H9 (cell line): ENCODE results near the gene SMIM20. TPM values are rescaled to one million over a fixed set of nuclear protein-coding genes. Genes with fewer than 3 reads are reported as not detected.

Experiments used
- DNase-seq: peaks from one replicate; pipeline ENCODE4 v3.0.0-alpha.2; 2017
- H2AFZ ChIP-seq: one replicate; pipeline ENCODE4 v1.6.1; 2013; ENCODE audit warnings: mild to moderate bottlenecking, low read length, control low read depth, moderate library complexity
- H2AK5ac ChIP-seq: 2 replicates; pipeline ENCODE4 v1.6.1; 2013; ENCODE audit warnings: low read length, control low read depth, mixed read lengths; ENCODE audit not compliant: insufficient read length
- H2BK120ac ChIP-seq: one replicate; pipeline ENCODE4 v1.6.1; 2013; ENCODE audit warnings: low read depth, mild to moderate bottlenecking, low read length, control low read depth, inconsistent platforms; ENCODE audit not compliant: poor library complexity, severe bottlenecking
- H2BK12ac ChIP-seq: 2 replicates; pipeline ENCODE4 v1.6.1; 2013; ENCODE audit warnings: low read length, control low read depth, mixed read lengths, low read depth; ENCODE audit not compliant: insufficient read length
- H2BK15ac ChIP-seq: 2 replicates; pipeline ENCODE4 v1.6.1; 2013; ENCODE audit warnings: low read depth, low read length, control low read depth
- H2BK20ac ChIP-seq: one replicate; pipeline ENCODE4 v1.6.1; 2013; ENCODE audit warnings: low read depth, mild to moderate bottlenecking, low read length, control low read depth, inconsistent platforms; ENCODE audit not compliant: poor library complexity, severe bottlenecking
- H2BK5ac ChIP-seq: 2 replicates; pipeline ENCODE4 v1.6.1; 2013; ENCODE audit warnings: low read length, control low read depth, mixed read lengths; ENCODE audit not compliant: insufficient read length
- H3K14ac ChIP-seq: 2 replicates; pipeline ENCODE4 v1.6.1; 2013; ENCODE audit warnings: low read length, control low read depth; ENCODE audit not compliant: insufficient read depth
- H3K18ac ChIP-seq: 2 replicates; pipeline ENCODE4 v1.6.1; 2013; ENCODE audit warnings: low read depth, mild to moderate bottlenecking, mixed read lengths, low read length, control low read depth; ENCODE audit not compliant: insufficient read length
- H3K23ac ChIP-seq: 2 replicates; pipeline ENCODE4 v1.6.1; 2013; ENCODE audit warnings: low read length, control low read depth, mixed read lengths, low read depth; ENCODE audit not compliant: insufficient read length
- H3K23me2 ChIP-seq: 2 replicates; pipeline ENCODE4 v1.6.1; 2013; ENCODE audit warnings: low read depth, mild to moderate bottlenecking, mixed read lengths, low read length, control low read depth; ENCODE audit not compliant: insufficient read length, poor library complexity, severe bottlenecking
- H3K27ac ChIP-seq: 2 replicates; pipeline ENCODE4 v1.5.1; 2013; ENCODE audit warnings: low read length, control low read depth, mixed read lengths, low read depth; ENCODE audit not compliant: insufficient read length
- H3K27me3 ChIP-seq: 2 replicates; pipeline ENCODE4 v1.6.1; 2013; ENCODE audit warnings: low read length, control low read depth, inconsistent platforms; ENCODE audit not compliant: insufficient read depth
- H3K4ac ChIP-seq: 2 replicates; pipeline ENCODE4 v1.6.1; 2013; ENCODE audit warnings: low read depth, mild to moderate bottlenecking, control low read depth, inconsistent platforms, low read length, moderate library complexity
- H3K4me1 ChIP-seq: 2 replicates; pipeline ENCODE4 v1.6.1; 2013; ENCODE audit warnings: low read length, control low read depth, inconsistent platforms; ENCODE audit not compliant: insufficient read depth
- H3K4me2 ChIP-seq: 2 replicates; pipeline ENCODE4 v1.6.1; 2013; ENCODE audit warnings: low read length, control low read depth, mixed read lengths; ENCODE audit not compliant: insufficient read length, insufficient read depth
- H3K56ac ChIP-seq: 2 replicates; pipeline ENCODE4 v1.6.1; 2013; ENCODE audit warnings: low read depth, mild to moderate bottlenecking, mixed read lengths, low read length, control low read depth; ENCODE audit not compliant: insufficient read length
- H3K79me1 ChIP-seq: 2 replicates; pipeline ENCODE4 v1.6.1; 2013; ENCODE audit warnings: low read depth, mild to moderate bottlenecking, moderate library complexity, low read length, control low read depth, inconsistent platforms; ENCODE audit not compliant: insufficient read depth, poor library complexity, severe bottlenecking
- H3K79me2 ChIP-seq: 2 replicates; pipeline ENCODE4 v1.6.1; 2013; ENCODE audit warnings: low read length, control low read depth, inconsistent platforms; ENCODE audit not compliant: insufficient read depth
- H3K9ac ChIP-seq: 2 replicates; pipeline ENCODE4 v1.6.1; 2013; ENCODE audit warnings: low read length, control low read depth, mixed read lengths; ENCODE audit not compliant: insufficient read length; ENCODE audit errors: extremely low read depth
- H3K9me3 ChIP-seq: one replicate; pipeline ENCODE4 v1.6.1; 2013; ENCODE audit warnings: low read depth, low read length, inconsistent platforms; ENCODE audit not compliant: control insufficient read depth
- H3T11ph ChIP-seq: one replicate; pipeline ENCODE4 v1.6.1; 2013; ENCODE audit warnings: mild to moderate bottlenecking, low read length, control low read depth, inconsistent platforms
- H4K20me1 ChIP-seq: one replicate; pipeline ENCODE4 v1.6.1; 2013; ENCODE audit not compliant: control insufficient read depth, insufficient read length, insufficient read depth
- H4K5ac ChIP-seq: 2 replicates; pipeline ENCODE4 v1.6.1; 2013; ENCODE audit warnings: low read depth, mild to moderate bottlenecking, mixed read lengths, low read length, control low read depth; ENCODE audit not compliant: insufficient read length
- H4K8ac ChIP-seq: replicated peaks from 2 replicates; pipeline ENCODE4 v1.6.1; 2013; ENCODE audit warnings: low read length, control low read depth, mixed read lengths, low read depth; ENCODE audit not compliant: insufficient read length
- H4K91ac ChIP-seq: 2 replicates; pipeline ENCODE4 v1.6.1; 2013; ENCODE audit warnings: low read depth, mild to moderate bottlenecking, moderate library complexity, mixed read lengths, low read length, control low read depth; ENCODE audit not compliant: insufficient read length
- H3K27ac Mint-ChIP-seq, 3 experiments: 2 replicates in 2 of 3; 3 replicates in 1 of 3; pipeline ENCODE4 v1.8.0; 2020 to 2021; ENCODE audit warnings: mixed read lengths in 3 of 3, mild to moderate bottlenecking in 1 of 3, moderate library complexity in 1 of 3
- H3K27me3 Mint-ChIP-seq: 2 replicates; pipeline ENCODE4 v1.8.0; 2021; ENCODE audit warnings: low read depth, mild to moderate bottlenecking, moderate library complexity, mixed read lengths
- H3K36me3 Mint-ChIP-seq, 3 experiments: 2 replicates in 2 of 3; 3 replicates in 1 of 3; pipeline ENCODE4 v1.8.0; 2020 to 2021; ENCODE audit warnings: low read depth in 3 of 3, mixed read lengths in 3 of 3; ENCODE audit not compliant: insufficient read depth in 1 of 3
- H3K4me1 Mint-ChIP-seq, 2 experiments: 2 replicates each; pipeline ENCODE4 v1.8.0; 2020; ENCODE audit warnings: mixed read lengths in 2 of 2
- H3K4me3 Mint-ChIP-seq, 2 experiments: 2 replicates in 1 of 2; 3 replicates in 1 of 2; pipeline ENCODE4 v1.8.0; 2020 to 2021; ENCODE audit warnings: mild to moderate bottlenecking in 2 of 2, mixed read lengths in 2 of 2, moderate library complexity in 1 of 2
- H3K9me3 Mint-ChIP-seq, 2 experiments: 2 replicates in 1 of 2; 3 replicates in 1 of 2; pipeline ENCODE4 v1.8.0; 2020; ENCODE audit warnings: mild to moderate bottlenecking in 2 of 2, mixed read lengths in 2 of 2, moderate library complexity in 1 of 2
- CTCF ChIP-seq: fragments of 200-600 bp; sonication (generic); conservative IDR thresholded peaks from 3 replicates; pipeline ENCODE4 v1.8.0; 2021; ENCODE audit warnings: antibody characterized with exemption, mild to moderate bottlenecking
- WGBS: extraction: QIAGEN DNeasy Blood & Tissue Kit; methylation state at CpG from one replicate; pipeline ENCODE4 v1.1.7; 2013; ENCODE audit warnings: missing lambda C conversion rate, low lambda C conversion rate, mixed read lengths; ENCODE audit not compliant: insufficient read length; ENCODE audit errors: extremely low coverage; 5-methylcytosine and 5-hydroxymethylcytosine counted together
- total RNA-seq: library from RNA; stranded (reverse); gene quantifications from 2 replicates; pipeline ENCODE4 v1.2.1, GENCODE V29; 2021

SMIM20 gene
- total RNA-seq, 1 experiment from 2014 or later: 40.2 TPM

- H2BK12ac ChIP-seq: no peak overlapping the region
These were observed 11.6 kb downstream of the SMIM20 start for GRCh38 chr4:25925486-25926201.

More at GRCh38 chr4:25925486-25926201, 11.6 kb downstream of the SMIM20 start:
- Histone ChIP-seq H4K91ac (no peak overlapping the region), H4K20me1 (no peaks in the 10 kb centered on the region), H4K8ac (no peak overlapping the region), H3T11ph (no peak overlapping the region), H3K18ac (no peak overlapping the region), H3K79me1 (no peaks in the 10 kb centered on the region), H2AK5ac (no peak overlapping the region), H2BK120ac (no peak overlapping the region), H3K56ac (no peak overlapping the region), H3K23ac (no peak overlapping the region), H3K9me3 (no peaks in the 10 kb centered on the region), H2BK20ac (no peak overlapping the region), H3K27me3 (no peaks in the 10 kb centered on the region), H2BK15ac (no peak overlapping the region), H3K9ac (no peak overlapping the region), H3K79me2 (peaks cover 5% of the 10 kb centered on the region; the same call in 1 of the 2 replicates), H2AFZ (no peak overlapping the region), H3K4me2 (no peak overlapping the region), H4K5ac (no peak overlapping the region), H3K4ac (no peak overlapping the region), H3K23me2 (no peaks in the 10 kb centered on the region), H3K27ac (no peak overlapping the region), H3K4me1 (no peaks in the 10 kb centered on the region), H2BK5ac (no peak overlapping the region), H3K14ac (no peak overlapping the region)
- peak; percentile 55 for DNase-seq
- peak; percentile 80 for TF ChIP-seq CTCF
- no CpG with 5 or more reads among the region's 11 CpGs for WGBS
- no peak overlapping the region for H3K4me3 Mint-ChIP-seq
- peaks cover 2 to 28% (median 26%) of the 10 kb centered on the region in 3 experiments; a peak in 6 of 7 replicates for H3K36me3 Mint-ChIP-seq
- peak overlapping the region in 1 of 3 experiments; percentile 71; a peak in 1 of 7 replicates for H3K27ac Mint-ChIP-seq
- H3K9me3 Mint-ChIP-seq: no peaks in the 10 kb centered on the region
- peaks cover 7 to 10% of the 10 kb centered on the region in 2 experiments for H3K4me1 Mint-ChIP-seq
- no peaks in the 10 kb centered on the region for H3K27me3 Mint-ChIP-seq
